Natural killer cell (primary cell): ENCODE measurements around the gene PYDC1. TPM values are rescaled to one million over a fixed set of nuclear protein-coding genes. Genes with fewer than 3 reads are reported as not detected.

Experiments
- ATAC-seq, 3 donors: fragments of 150-1000 bp in 2 of 3; fragments of 200-7000 bp in 1 of 3; cut with Tn5 transposase; 1 replicate in 1 of 3; 2 replicates in 2 of 3; pipeline ENCODE4 v1.10.0; 2021; ENCODE audit warnings: mild to moderate bottlenecking in 2 of 3, moderate library complexity in 2 of 3
- DNase-seq, 2 donors: peaks; one replicate each; pipeline versions ENCODE4 v3.0.0 to v3.0.0-alpha.2; 2013 to 2021; ENCODE audit warnings: mixed read lengths in 1 of 2
- H3K27ac ChIP-seq: one replicate; pipeline ENCODE4 v1.5.1; 2013; ENCODE audit warnings: mild to moderate bottlenecking, low read length
- H3K27me3 ChIP-seq: one replicate; pipeline ENCODE4 v1.6.1; 2013; ENCODE audit warnings: low read length; ENCODE audit not compliant: control insufficient read depth, insufficient read depth
- H3K36me3 ChIP-seq: one replicate; pipeline ENCODE4 v1.6.1; 2013; ENCODE audit warnings: low read length; ENCODE audit not compliant: control insufficient read depth, insufficient read depth
- H3K4me1 ChIP-seq: one replicate; pipeline ENCODE4 v1.6.1; 2013; ENCODE audit warnings: low read length; ENCODE audit not compliant: control insufficient read depth, insufficient read depth
- H3K4me3 ChIP-seq: one replicate; pipeline ENCODE4 v1.5.1; 2013; ENCODE audit warnings: low read length
- H3K9me3 ChIP-seq: one replicate; pipeline ENCODE4 v1.6.1; 2013; ENCODE audit warnings: low read length; ENCODE audit not compliant: control insufficient read depth, insufficient read depth
- H3K27ac Mint-ChIP-seq, 2 donors: one replicate each; pipeline ENCODE4 v1.8.0; 2022; ENCODE audit warnings: mild to moderate bottlenecking in 2 of 2, mixed read lengths in 2 of 2, moderate library complexity in 1 of 2
- H3K27me3 Mint-ChIP-seq, 2 donors: one replicate each; pipeline ENCODE4 v1.8.0; 2022; ENCODE audit warnings: low read depth in 2 of 2, mixed read lengths in 2 of 2
- H3K36me3 Mint-ChIP-seq: one replicate; pipeline ENCODE4 v1.8.0; 2022; ENCODE audit warnings: mixed read lengths
- H3K4me1 Mint-ChIP-seq, 2 donors: one replicate each; pipeline ENCODE4 v1.8.0; 2022; ENCODE audit warnings: mixed read lengths in 2 of 2
- H3K4me3 Mint-ChIP-seq: one replicate; pipeline ENCODE4 v1.8.0; 2022; ENCODE audit warnings: mild to moderate bottlenecking, moderate library complexity, mixed read lengths
- H3K9me3 Mint-ChIP-seq, 2 donors: one replicate each; pipeline ENCODE4 v1.8.0; 2022; ENCODE audit warnings: mixed read lengths in 2 of 2
- CTCF ChIP-seq: fragments of 200-600 bp; IDR thresholded peaks from one replicate; pipeline ENCODE4 v1.8.0; 2022; ENCODE audit warnings: antibody characterized with exemption
- WGBS: methylation state at CpG from one replicate; pipeline ENCODE4 v1.1.7; 2013; ENCODE audit warnings: missing lambda C conversion rate; ENCODE audit not compliant: insufficient coverage; 5-methylcytosine and 5-hydroxymethylcytosine counted together
- intact Hi-C: fragments of 100-400 bp; cut with micrococcal nuclease; formaldehyde crosslinking; loops from one replicate; pipeline ENCODE4 v1.14.2; 2022
- total RNA-seq, 4 donors: library from RNA; stranded (reverse); fragments of 120-200 nt in 1 of 4; gene quantifications; one replicate each; pipeline versions ENCODE4 v1.2.3 to v1.2.4, GENCODE V29; 2013 to 2022

Gene PYDC1
- total RNA-seq, 3 donors from 2014 or later (not counting 1 experiment from before 2014, with no cell fraction given) = not detected

GRCh38 chr16:31224092-31224955 lies 7.4 kb upstream of the PYDC1 start:
- intact Hi-C loops = no loop called here
- DNase-seq (no peak), ATAC-seq (no peak)

GRCh38 chr16:31223044-31223443 lies 6.1 kb upstream of the PYDC1 start:
- TF ChIP-seq CTCF = no peak
- ATAC-seq = no peak

More at GRCh38 chr16:31224092-31224955, 7.4 kb upstream of the PYDC1 start:
- H3K27ac Mint-ChIP-seq = no peak overlapping the region
- Histone ChIP-seq H3K36me3 (no peaks in the 10 kb centered on the region), H3K4me1 (no peaks in the 10 kb centered on the region), H3K27me3 (no peaks in the 10 kb centered on the region), H3K27ac (no peak overlapping the region), H3K4me3 (no peak overlapping the region), H3K9me3 (no peaks in the 10 kb centered on the region)
- H3K4me1 Mint-ChIP-seq = peaks cover 0 to 13% of the 10 kb centered on the region in 2 donors
- no peak for TF ChIP-seq CTCF
- peaks cover 0 to 14% of the 10 kb centered on the region in 2 donors for H3K27me3 Mint-ChIP-seq
- no peaks in the 10 kb centered on the region for H3K9me3 Mint-ChIP-seq
- WGBS = 97% methylated on average over 80 of the region's 80 CpGs
- H3K4me3 Mint-ChIP-seq = no peak overlapping the region
- no peaks in the 10 kb centered on the region for H3K36me3 Mint-ChIP-seq

GRCh38 chr16:31221357-31222160 lies 4.6 kb upstream of the PYDC1 start:
- H3K36me3 ChIP-seq = no peaks in the 10 kb centered on the region
- WGBS = 65% methylated on average over 12 of the region's 12 CpGs
- H3K4me1 ChIP-seq = peaks cover 10% of the 10 kb centered on the region
- no peak for DNase-seq
- intact Hi-C loops = no loop called here
- peaks cover 12% of the 10 kb centered on the region for H3K27me3 ChIP-seq
- H3K36me3 Mint-ChIP-seq = no peaks in the 10 kb centered on the region
- H3K4me1 Mint-ChIP-seq = peaks cover 5 to 19% of the 10 kb centered on the region in 2 donors
- no peaks in the 10 kb centered on the region for H3K9me3 Mint-ChIP-seq
- no peak overlapping the region for H3K4me3 ChIP-seq
- H3K27me3 Mint-ChIP-seq = peaks cover 5 to 31% of the 10 kb centered on the region in 2 donors
- TF ChIP-seq CTCF = no peak
- ATAC-seq = no peak
- no peak overlapping the region for H3K27ac Mint-ChIP-seq
- H3K9me3 ChIP-seq = no peaks in the 10 kb centered on the region
- H3K27ac ChIP-seq = no peak overlapping the region
- no peak overlapping the region for H3K4me3 Mint-ChIP-seq

More at GRCh38 chr16:31223044-31223443, 6.1 kb upstream of the PYDC1 start:
- peaks cover 2% of the 10 kb centered on the region for H3K27me3 ChIP-seq
- peaks cover 0 to 24% of the 10 kb centered on the region in 2 donors for H3K27me3 Mint-ChIP-seq
- no peak overlapping the region for H3K4me3 ChIP-seq
- H3K27ac Mint-ChIP-seq = no peak overlapping the region
- no peaks in the 10 kb centered on the region for H3K36me3 ChIP-seq
- intact Hi-C loops = no loop called here
- WGBS = 93% methylated on average over 5 of the region's 5 CpGs
- H3K4me1 ChIP-seq = no peaks in the 10 kb centered on the region
- DNase-seq = no peak
- peaks cover 0 to 13% of the 10 kb centered on the region in 2 donors for H3K4me1 Mint-ChIP-seq
- H3K36me3 Mint-ChIP-seq = no peaks in the 10 kb centered on the region
- no peak overlapping the region for H3K4me3 Mint-ChIP-seq
- no peak overlapping the region for H3K27ac ChIP-seq
- no peaks in the 10 kb centered on the region for H3K9me3 ChIP-seq
- no peaks in the 10 kb centered on the region for H3K9me3 Mint-ChIP-seq
